OCI-LY1 (cell line): Measurements from ENCODE around the gene NDNF.

ENCODE experiments used
- H2AFZ ChIP-seq: fragments of 200-600 bp; sonication (generic), shearing (Covaris generic); 2 replicates; pipeline ENCODE4 v1.6.0; 2014; ENCODE audit warnings: antibody characterized with exemption, mild to moderate bottlenecking, low read length
- H3F3A ChIP-seq: fragments of 200-600 bp; sonication (generic), shearing (Covaris generic); 2 replicates; pipeline ENCODE4 v1.6.0; 2014; ENCODE audit warnings: mild to moderate bottlenecking, antibody characterized with exemption, low read length, moderate library complexity; ENCODE audit not compliant: insufficient read depth
- H3K27ac ChIP-seq: fragments of 200-600 bp; sonication (generic); 2 replicates; pipeline ENCODE4 v1.5.1; 2014; ENCODE audit warnings: low read length, mixed run types, mild to moderate bottlenecking, low read depth; ENCODE audit not compliant: poor library complexity, severe bottlenecking
- H3K27me3 ChIP-seq: fragments of 200-600 bp; sonication (generic); 2 replicates; pipeline ENCODE4 v1.6.0; 2014; ENCODE audit warnings: antibody characterized with exemption, mild to moderate bottlenecking, low read length, moderate library complexity; ENCODE audit not compliant: insufficient read depth
- H3K36me3 ChIP-seq: fragments of 200-600 bp; sonication (generic); 2 replicates; pipeline ENCODE4 v1.6.1; 2014; ENCODE audit warnings: mild to moderate bottlenecking, antibody characterized with exemption, low read length, moderate library complexity, mixed read lengths; ENCODE audit not compliant: insufficient read depth
- H3K4me1 ChIP-seq: fragments of 200-600 bp; sonication (generic); 2 replicates; pipeline ENCODE4 v1.5.1; 2014; ENCODE audit warnings: mild to moderate bottlenecking, low read length, moderate library complexity; ENCODE audit not compliant: insufficient read depth, severe bottlenecking
- H3K4me2 ChIP-seq: fragments of 200-600 bp; sonication (generic), shearing (Covaris generic); 2 replicates; pipeline ENCODE4 v1.6.1; 2014; ENCODE audit warnings: low read length
- H3K4me3 ChIP-seq: fragments of 200-600 bp; sonication (generic); 2 replicates; pipeline ENCODE4 v1.5.1; 2014; ENCODE audit warnings: low read length, low read depth, mild to moderate bottlenecking, mixed read lengths; ENCODE audit not compliant: poor library complexity, severe bottlenecking
- H3K79me2 ChIP-seq: fragments of 200-600 bp; shearing (Covaris generic); 2 replicates; pipeline ENCODE4 v1.6.1; 2016; ENCODE audit warnings: mixed run types, low read length, mixed read lengths; ENCODE audit not compliant: insufficient read depth
- H3K9ac ChIP-seq: fragments of 200-600 bp; sonication (generic), shearing (Covaris generic); 2 replicates; pipeline ENCODE4 v1.6.1; 2014; ENCODE audit warnings: mild to moderate bottlenecking, low read length, mixed read lengths
- H3K9me2 ChIP-seq: fragments of 200-600 bp; sonication (generic), shearing (Covaris generic); 2 replicates; pipeline ENCODE4 v1.6.1; 2014; ENCODE audit warnings: low read depth, mild to moderate bottlenecking, low read length, mixed read lengths
- H3K9me3 ChIP-seq: fragments of 200-600 bp; shearing (Covaris generic); 2 replicates; pipeline ENCODE4 v1.6.1; 2014; ENCODE audit warnings: low read length, mixed read lengths
- H4K20me1 ChIP-seq: fragments of 200-600 bp; sonication (generic), shearing (Covaris generic); 2 replicates; pipeline ENCODE4 v1.6.0; 2016; ENCODE audit warnings: mild to moderate bottlenecking, low read length; ENCODE audit not compliant: insufficient read depth
- EZH2 ChIP-seq: fragments of 200-600 bp; sonication (generic), shearing (Covaris generic); IDR thresholded peaks from 2 replicates; pipeline ENCODE4 v1.8.0; 2017; ENCODE audit warnings: borderline replicate concordance, mixed run types, mild to moderate bottlenecking, antibody characterized with exemption, low read length, moderate library complexity, mixed read lengths
- TF ChIP-seq, protein P1 (sequence below): fragments of 200-600 bp; sonication (generic), shearing (Covaris generic); IDR thresholded peaks from 2 replicates; pipeline ENCODE4 v1.5.1; 2017; ENCODE audit warnings: mild to moderate bottlenecking, antibody characterized with exemption, low read length, moderate library complexity, mixed read lengths

NDNF gene

DNA sequence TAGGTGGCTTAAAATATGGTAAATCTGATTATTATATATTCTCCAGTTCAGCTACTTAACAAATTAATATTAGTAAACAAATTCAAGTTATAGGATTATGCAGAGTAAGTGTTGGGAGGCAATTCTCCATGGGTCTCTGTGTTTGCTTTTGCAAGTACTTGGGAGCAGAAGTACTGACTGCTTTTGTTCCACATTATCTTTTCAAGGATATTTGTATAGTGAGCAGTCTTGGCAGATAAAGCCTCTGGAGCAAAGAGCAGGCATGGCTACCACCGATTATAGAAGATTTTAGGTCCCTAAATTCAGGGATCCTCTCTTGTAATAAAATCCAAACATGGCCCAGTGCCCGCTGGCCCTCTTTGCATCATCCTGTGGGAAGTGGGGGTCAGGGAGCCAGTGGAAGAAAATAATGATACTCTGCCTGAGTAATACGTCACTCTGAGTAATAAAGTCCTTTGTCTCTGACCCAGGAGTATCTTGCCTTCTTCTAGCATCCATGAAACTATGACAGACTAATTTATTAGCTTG is 23.2 kb downstream of the NDNF start:
- Histone ChIP-seq H3K9me3 (no peaks in the 10 kb centered on the region), H2AFZ (no peak overlapping the region), H3K4me3 (no peak overlapping the region), H3K27ac (no peak overlapping the region), H4K20me1 (no peaks in the 10 kb centered on the region; the same call in 1 of the 2 replicates), H3F3A (no peaks in the 10 kb centered on the region), H3K9ac (no peak overlapping the region), H3K27me3 (no peaks in the 10 kb centered on the region), H3K79me2 (no peaks in the 10 kb centered on the region), H3K9me2 (no peaks in the 10 kb centered on the region), H3K36me3 (no peaks in the 10 kb centered on the region), H3K4me2 (no peak overlapping the region), H3K4me1 (no peaks in the 10 kb centered on the region)
- TF ChIP-seq, protein P1, sequence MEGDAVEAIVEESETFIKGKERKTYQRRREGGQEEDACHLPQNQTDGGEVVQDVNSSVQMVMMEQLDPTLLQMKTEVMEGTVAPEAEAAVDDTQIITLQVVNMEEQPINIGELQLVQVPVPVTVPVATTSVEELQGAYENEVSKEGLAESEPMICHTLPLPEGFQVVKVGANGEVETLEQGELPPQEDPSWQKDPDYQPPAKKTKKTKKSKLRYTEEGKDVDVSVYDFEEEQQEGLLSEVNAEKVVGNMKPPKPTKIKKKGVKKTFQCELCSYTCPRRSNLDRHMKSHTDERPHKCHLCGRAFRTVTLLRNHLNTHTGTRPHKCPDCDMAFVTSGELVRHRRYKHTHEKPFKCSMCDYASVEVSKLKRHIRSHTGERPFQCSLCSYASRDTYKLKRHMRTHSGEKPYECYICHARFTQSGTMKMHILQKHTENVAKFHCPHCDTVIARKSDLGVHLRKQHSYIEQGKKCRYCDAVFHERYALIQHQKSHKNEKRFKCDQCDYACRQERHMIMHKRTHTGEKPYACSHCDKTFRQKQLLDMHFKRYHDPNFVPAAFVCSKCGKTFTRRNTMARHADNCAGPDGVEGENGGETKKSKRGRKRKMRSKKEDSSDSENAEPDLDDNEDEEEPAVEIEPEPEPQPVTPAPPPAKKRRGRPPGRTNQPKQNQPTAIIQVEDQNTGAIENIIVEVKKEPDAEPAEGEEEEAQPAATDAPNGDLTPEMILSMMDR = no peak
- TF ChIP-seq EZH2 = no peak

DNA sequence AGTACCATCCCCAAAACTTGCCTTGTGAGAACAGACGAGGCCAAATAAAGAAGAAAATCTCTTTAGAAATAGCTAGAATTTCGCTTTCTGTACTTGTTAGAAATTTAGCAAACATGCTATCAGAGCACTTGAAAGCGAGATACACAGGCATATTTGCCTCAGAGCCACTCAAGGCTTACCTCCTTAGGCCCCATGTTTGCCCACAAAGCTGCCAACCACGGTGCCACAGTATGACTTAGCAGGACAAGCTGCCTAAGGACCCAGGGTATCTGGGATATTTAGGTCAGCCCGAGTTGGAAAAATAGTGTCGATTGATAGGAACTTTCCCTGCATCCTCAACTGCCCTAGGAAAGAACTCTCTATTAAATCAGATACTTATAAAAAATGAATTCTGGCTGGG is 24.2 kb downstream of the NDNF start:
- H4K20me1 ChIP-seq = no peaks in the 10 kb centered on the region; the same call in 1 of the 2 replicates
- no peaks in the 10 kb centered on the region for H3K9me3 ChIP-seq
- H3F3A ChIP-seq = no peaks in the 10 kb centered on the region
- H3K27me3 ChIP-seq = no peaks in the 10 kb centered on the region
- H3K9ac ChIP-seq = no peak overlapping the region
- H3K36me3 ChIP-seq = no peaks in the 10 kb centered on the region
- TF ChIP-seq, protein P1 = no peak
- TF ChIP-seq EZH2 = no peak
- no peak overlapping the region for H3K4me3 ChIP-seq
- H3K4me1 ChIP-seq = no peaks in the 10 kb centered on the region
- no peaks in the 10 kb centered on the region for H3K9me2 ChIP-seq
- H3K27ac ChIP-seq = no peak overlapping the region
- no peak overlapping the region for H3K4me2 ChIP-seq
- no peak overlapping the region for H2AFZ ChIP-seq
- H3K79me2 ChIP-seq = no peaks in the 10 kb centered on the region

DNA sequence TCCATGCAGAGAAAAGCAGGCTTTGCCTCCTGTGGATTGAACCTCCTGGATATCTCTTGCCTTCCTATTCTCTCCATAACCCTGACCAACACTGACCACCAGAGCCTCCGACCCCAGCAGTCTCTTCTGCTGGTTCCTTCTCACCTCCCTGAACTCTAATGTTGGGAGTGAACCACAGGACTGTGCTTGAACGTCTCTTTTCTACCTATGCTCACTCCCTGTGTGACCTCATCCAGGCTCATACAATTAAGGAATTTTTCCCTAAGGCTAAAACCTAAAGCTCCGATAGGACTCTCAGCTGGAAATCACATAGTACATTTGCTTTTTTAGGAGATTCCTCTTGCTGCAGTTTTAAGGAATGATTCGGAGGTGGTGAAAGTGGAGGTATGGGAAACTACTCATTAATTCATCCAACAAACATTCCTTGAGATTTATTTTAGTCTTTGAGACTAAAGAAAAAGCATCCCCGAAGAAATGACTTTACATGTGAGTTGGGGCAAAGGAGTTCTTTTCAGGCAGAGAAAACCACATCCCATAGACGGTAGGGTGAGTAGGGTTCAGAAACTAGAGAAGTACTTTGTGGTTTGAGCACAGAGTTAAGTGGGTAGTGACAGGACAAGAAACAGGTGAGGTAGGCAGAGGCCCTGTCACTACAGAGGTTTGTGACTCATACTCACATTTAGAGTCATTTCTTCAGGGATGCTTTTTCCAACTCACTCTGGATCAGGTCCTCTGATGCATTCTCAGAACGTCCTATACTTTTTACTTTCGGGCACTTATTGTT is 30.8 kb downstream of the NDNF start:
- H3K36me3 ChIP-seq = no peaks in the 10 kb centered on the region
- no peak overlapping the region for H2AFZ ChIP-seq
- no peaks in the 10 kb centered on the region for H3K79me2 ChIP-seq
- no peak overlapping the region for H3K9ac ChIP-seq
- no peak overlapping the region for H3K27ac ChIP-seq
- H4K20me1 ChIP-seq = no peaks in the 10 kb centered on the region; the same call in 1 of the 2 replicates
- H3K4me3 ChIP-seq = no peak overlapping the region
- H3K4me1 ChIP-seq = no peaks in the 10 kb centered on the region
- no peaks in the 10 kb centered on the region for H3K9me2 ChIP-seq
- no peak overlapping the region for H3K4me2 ChIP-seq
- no peaks in the 10 kb centered on the region for H3K9me3 ChIP-seq
- no peaks in the 10 kb centered on the region for H3F3A ChIP-seq
- H3K27me3 ChIP-seq = no peaks in the 10 kb centered on the region
- TF ChIP-seq, protein P1 = no peak
- TF ChIP-seq EZH2 = no peak
